ENCODE measurements around the gene SIPA1. TPM values are rescaled to one million over a fixed set of nuclear protein-coding genes. Genes with fewer than 3 reads are reported as not detected.

Gene SIPA1
- total and polyA plus RNA-seq, 2 of the 8 experiments (the other 6 are each of a cell fraction or from before 2014, with no cell fraction given), result 35.3 to 72.2 TPM

DNA sequence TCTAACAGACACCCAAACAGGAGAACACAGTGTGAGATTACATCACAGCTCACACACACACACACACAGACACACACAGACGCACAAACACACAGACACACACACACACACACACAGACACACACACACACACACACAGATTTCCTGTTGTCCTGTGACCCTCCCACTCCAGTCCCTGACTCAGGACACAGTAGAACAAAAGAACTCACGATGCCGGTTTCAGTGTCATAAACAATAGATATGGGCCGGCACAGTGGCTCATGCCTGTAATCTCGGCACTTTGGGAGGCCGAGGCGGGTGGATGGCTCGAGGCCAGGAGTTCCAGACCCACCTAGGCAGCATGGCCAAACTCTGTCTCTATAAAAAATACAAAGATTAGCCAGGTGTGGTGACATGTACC is 60.3 kb downstream of the SIPA1 start:
- H2AFZ ChIP-seq (ENCODE audit: low read length), result no peak overlapping the region

More for the DNA sequence above, 60.3 kb downstream of the SIPA1 start:
- Histone ChIP-seq H4K8ac (ENCODE audit: extremely low read depth, insufficient read depth, low read length) (no peak overlapping the region), H3K23ac (ENCODE audit: insufficient read length) (no peak overlapping the region), H4K5ac (ENCODE audit: insufficient read length, low read depth, low read length) (no peak overlapping the region), H2BK15ac (ENCODE audit: low read length) (no peak overlapping the region), H3K18ac (ENCODE audit: extremely low read depth, low read length) (no peak overlapping the region), H3K23me2 (ENCODE audit: low read depth, low read length) (peaks cover 1% of the 10 kb centered on the region; the same call in 1 of the 2 replicates), H3K36me3 (ENCODE audit: control insufficient read depth in 2 of 4, insufficient read depth in 4 of 4, low read length in 3 of 4) (no peaks in the 10 kb centered on the region), H3K9me3 (ENCODE audit: insufficient read depth in 2 of 2, low read depth in 1 of 2, low read length in 1 of 2) (0 out of 4 replicates have a peak, but pooled peaks cover 0 to 7% of the 10 kb centered on the region in 2 experiments), H3K79me1 (ENCODE audit: low read depth, low read length) (no peaks in the 10 kb centered on the region), H3K79me2 (ENCODE audit: control insufficient read depth in 1 of 2, insufficient read depth in 2 of 2, low read length in 2 of 2) (no peaks in the 10 kb centered on the region), H4K91ac (replicated peaks; ENCODE audit: insufficient read length, low read length) (no peak overlapping the region), H3K56ac (replicated peaks; ENCODE audit: insufficient read length, low read depth, low read length) (no peak overlapping the region), H2BK5ac (ENCODE audit: low read depth, low read length) (no peak overlapping the region), H2AK5ac (ENCODE audit: low read depth, low read length) (no peak overlapping the region), H3K4me1 (replicated peaks in 1 of 4; ENCODE audit: control insufficient read depth in 3 of 4, insufficient read depth in 4 of 4, low read length in 3 of 4) (no peaks in the 10 kb centered on the region), H3K4me2 (ENCODE audit: insufficient read depth in 1 of 2, low read depth in 2 of 2, low read length in 2 of 2) (no peak overlapping the region), H2BK120ac (replicated peaks; ENCODE audit: low read depth, low read length) (no peak overlapping the region), H4K20me1 (replicated peaks in 1 of 2; ENCODE audit: control insufficient read depth in 1 of 2, insufficient read depth in 2 of 2, low read length in 2 of 2) (no peaks in the 10 kb centered on the region), H2BK20ac (ENCODE audit: low read length) (no peak overlapping the region), H2BK12ac (ENCODE audit: low read depth, low read length) (no peak overlapping the region), H3K27me3 (replicated peaks in 1 of 4; ENCODE audit: control insufficient read depth in 3 of 4, extremely low read depth in 1 of 4, insufficient read depth in 3 of 4, low read length in 3 of 4) (no peaks in the 10 kb centered on the region; a peak in 3 of 7 replicates), H3K4ac (replicated peaks; ENCODE audit: insufficient read length, low read depth, low read length) (no peak overlapping the region), H3K9ac (replicated peaks in 1 of 4; ENCODE audit: extremely low read depth in 1 of 4, low read depth in 3 of 4, low read length in 3 of 4) (no peak overlapping the region), H3K14ac (ENCODE audit: insufficient read length) (no peak overlapping the region), H3K4me3 (ENCODE audit: extremely low read depth in 1 of 4, insufficient read depth in 2 of 4, low read depth in 3 of 4, low read length in 4 of 4) (no peak overlapping the region), H3K27ac (ENCODE audit: low read depth, low read length) (no peak overlapping the region)
- 83% methylated on average over 8 of the region's 8 CpGs; no CpG with 5 or more reads in 1 of the 2 experiments for WGBS, 2 experiments (ENCODE audit: extremely low coverage in 1 of 2, insufficient coverage in 1 of 2, insufficient read length in 1 of 2, insufficient replicate concordance in 2 of 2, low coverage in 1 of 2, low lambda C conversion rate in 2 of 2, missing lambda C conversion rate in 1 of 2)
- DNase-seq (ENCODE audit: low read depth in 1 of 2, low spot score in 2 of 2), result no peak
- no peak for FAIRE-seq
- TF ChIP-seq CBX5 (IDR thresholded peaks at IDR 0.05; ENCODE audit: low read depth, low read length) (no peak), KDM1A (IDR thresholded peaks at IDR 0.05; ENCODE audit: borderline replicate concordance, low read length) (no peak), SP1 (IDR thresholded peaks at IDR 0.05; ENCODE audit: low read depth, low read length) (no peak), EZH2 (IDR thresholded peaks at IDR 0.05; ENCODE audit: low read depth, low read length, severe bottlenecking) (no peak), SIX5 (IDR thresholded peaks at IDR 0.05; ENCODE audit: low read depth, low read length) (no peak), FOSL1 (IDR thresholded peaks at IDR 0.05; ENCODE audit: insufficient read depth, low read depth, low read length) (no peak), SRF (IDR thresholded peaks at IDR 0.05; ENCODE audit: low read depth, low read length) (no peak), TAF7 (optimal IDR thresholded peaks at IDR 0.05; ENCODE audit: borderline replicate concordance, low read depth, low read length) (no peak)
- ChIA-PET POLR2A (ENCODE audit: partially characterized antibody) (no interaction called here), CTCF (ENCODE audit: partially characterized antibody) (interaction anchor here (0.6 kb wide), 1 partner anchor 47 kb away, joined by 5 read pairs; no protein-coding TSS in a partner anchor)

Data from H1 (cell line).